HCT116 (cell line): ENCODE data around the gene MAP4K1. TPM values are rescaled to one million over a fixed set of nuclear protein-coding genes. Genes with fewer than 3 reads are reported as not detected.

Experiments used
- ATAC-seq: fragments of 200-7000 bp; cut with Tn5 transposase; 2 replicates; pipeline ENCODE4 v1.9.1; 2020; ENCODE audit warnings: mild to moderate bottlenecking, moderate library complexity
- BruUV-seq: library from RNA; stranded (reverse); fragments of 400-500 nt; replicated peaks from 2 replicates; lab custom pipeline; 2021; lab: Mats Ljungman, UMichigan
- CTCF ChIA-PET: fragments of 300-600 bp; sonication (Branson Sonifier 250); formaldehyde crosslinking; loops from one replicate; lab custom pipeline; 2021; ENCODE audit warnings: antibody characterized with exemption; lab: Charles Lee
- POLR2A ChIA-PET: fragments of 300-600, 350-600 bp; sonication (Branson Sonifier 250); formaldehyde crosslinking; loops from one replicate; lab custom pipeline; 2021; ENCODE audit warnings: antibody characterized with exemption; lab: Charles Lee
- RAD21 ChIA-PET, 2 experiments: fragments of 300-600 bp; sonication (Branson Sonifier 250); formaldehyde crosslinking; loops; one replicate each; lab custom pipeline; 2023; ENCODE audit warnings: low total read pairs in 2 of 2; ENCODE audit not compliant: uncharacterized antibody in 2 of 2, unreplicated experiment in 2 of 2, low non-redundant PET in 1 of 2; lab: Charles Lee
- DNase-seq: peaks from one replicate; pipeline ENCODE4 v3.0.0-alpha.2; 2010; ENCODE audit warnings: low read depth, low spot score
- H2AFZ ChIP-seq: fragments of 200-600 bp; shearing (Covaris generic), sonication (generic); 2 replicates; pipeline ENCODE4 v1.6.1; 2017; ENCODE audit warnings: low read depth, mixed run types, mixed read lengths, antibody characterized with exemption, low read length; ENCODE audit not compliant: poor library complexity, severe bottlenecking
- H3K27ac ChIP-seq: 2 replicates; pipeline ENCODE4 v1.5.1; 2012; ENCODE audit warnings: low read depth, low read length
- H3K27me3 ChIP-seq: fragments of 200-600 bp; sonication (generic); 2 replicates; pipeline ENCODE4 v1.6.1; 2016; ENCODE audit warnings: mixed run types, low read length, mixed read lengths; ENCODE audit not compliant: insufficient read depth
- H3K36me3 ChIP-seq, 2 experiments: fragments of 200-500 bp in 1 of 2; fragments of 200-600 bp in 1 of 2; sonication (Bioruptor generic) in 1 of 2; sonication (generic) in 1 of 2; 2 replicates each; pipeline versions ENCODE4 v1.5.1 to v1.6.1; 2014 to 2016; ENCODE audit warnings: low read length in 2 of 2, inconsistent platforms in 1 of 2, mixed read lengths in 1 of 2, mixed run types in 1 of 2; ENCODE audit not compliant: insufficient read depth in 2 of 2, control insufficient read depth in 1 of 2
- H3K4me1 ChIP-seq, 2 experiments: fragments of 200-600 bp in 1 of 2; sonication (generic) in 1 of 2; 2 replicates each; pipeline versions ENCODE4 v1.5.1 to v1.6.1; 2012 to 2017; ENCODE audit warnings: low read length in 2 of 2, inconsistent platforms in 1 of 2, mild to moderate bottlenecking in 1 of 2, mixed read lengths in 1 of 2, mixed run types in 1 of 2, moderate library complexity in 1 of 2; ENCODE audit not compliant: insufficient read depth in 2 of 2, control insufficient read depth in 1 of 2
- H3K4me2 ChIP-seq: fragments of 200-600 bp; sonication (generic); 2 replicates; pipeline ENCODE4 v1.6.1; 2017; ENCODE audit warnings: mixed run types, low read length, mixed read lengths
- H3K4me3 ChIP-seq, 2 experiments: fragments of 200-600 bp in 1 of 2; sonication (generic) in 1 of 2; replicated peaks in 1 of 2; 2 replicates each; pipeline ENCODE4 v1.5.1; 2011 to 2016; ENCODE audit warnings: low read length in 2 of 2, control low read depth in 1 of 2, low read depth in 1 of 2, mild to moderate bottlenecking in 1 of 2, mixed read lengths in 1 of 2, mixed run types in 1 of 2
- H3K79me2 ChIP-seq: fragments of 200-600 bp; sonication (generic); 2 replicates; pipeline ENCODE4 v1.6.1; 2017; ENCODE audit warnings: mild to moderate bottlenecking, mixed run types, low read length, moderate library complexity, mixed read lengths; ENCODE audit not compliant: insufficient read depth
- H3K9ac ChIP-seq: fragments of 200-600 bp; sonication (generic); 2 replicates; pipeline ENCODE4 v1.6.1; 2016; ENCODE audit warnings: low read length, mixed read lengths
- H3K9me2 ChIP-seq: fragments of 200-600 bp; sonication (generic), shearing (Covaris generic); 2 replicates; pipeline ENCODE4 v1.6.1; 2017; ENCODE audit warnings: mixed run types, mild to moderate bottlenecking, moderate library complexity; ENCODE audit not compliant: insufficient read depth
- H3K9me3 ChIP-seq, 2 experiments: fragments of 200-500 bp in 1 of 2; fragments of 200-600 bp in 1 of 2; sonication (Bioruptor generic) in 1 of 2; sonication (generic) in 1 of 2; 2 replicates each; pipeline ENCODE4 v1.6.1; 2014 to 2017; ENCODE audit warnings: low read length in 2 of 2, mixed read lengths in 2 of 2, inconsistent platforms in 1 of 2, low read depth in 1 of 2, mild to moderate bottlenecking in 1 of 2, mixed run types in 1 of 2, moderate library complexity in 1 of 2; ENCODE audit not compliant: control insufficient read depth in 1 of 2, insufficient read depth in 1 of 2
- H4K20me1 ChIP-seq: fragments of 200-600 bp; sonication (generic), shearing (Covaris generic); 2 replicates; pipeline ENCODE4 v1.6.1; 2017; ENCODE audit warnings: mixed run types, mild to moderate bottlenecking, moderate library complexity; ENCODE audit not compliant: insufficient read depth
- ATF3 ChIP-seq: IDR thresholded peaks from 2 replicates; pipeline ENCODE4 v1.6.1; 2012
- FOSL1 ChIP-seq: IDR thresholded peaks from 2 replicates; pipeline ENCODE4 v1.6.1; 2012; ENCODE audit warnings: low read depth
- JUND ChIP-seq: IDR thresholded peaks from 2 replicates; pipeline ENCODE4 v1.6.1; 2012
- POLR2AphosphoS5 ChIP-seq: IDR thresholded peaks from 2 replicates; pipeline ENCODE4 v1.6.1; 2011; ENCODE audit warnings: mild to moderate bottlenecking, low read depth, low read length, moderate library complexity
- RAD21 ChIP-seq: IDR thresholded peaks from 2 replicates; pipeline ENCODE4 v1.6.1; 2012; ENCODE audit warnings: low read depth, mild to moderate bottlenecking
- SIN3A ChIP-seq: IDR thresholded peaks from 2 replicates; pipeline ENCODE4 v1.6.1; 2012; ENCODE audit warnings: low read depth
- SP1 ChIP-seq: IDR thresholded peaks from 2 replicates; pipeline ENCODE4 v1.6.1; 2012; ENCODE audit warnings: low read depth
- ZFX ChIP-seq: fragments of 450-650 bp; IDR thresholded peaks from 2 replicates; pipeline ENCODE4 v1.6.1; 2017
- ZNF274 ChIP-seq: fragments of 200-500 bp; sonication (Bioruptor generic); IDR thresholded peaks from 2 replicates; pipeline ENCODE4 v1.6.1; 2014; ENCODE audit warnings: mild to moderate bottlenecking, low read depth, low read length, inconsistent platforms
- intact Hi-C: fragments of 100-400 bp; cut with micrococcal nuclease; formaldehyde crosslinking; loops from 2 replicates; pipeline ENCODE4 v1.10.0; 2022
- total RNA-seq: library from RNA; stranded (reverse); gene quantifications from one replicate; pipeline ENCODE4 v1.2.1, GENCODE V29; 2021; ENCODE audit not compliant: unreplicated experiment

MAP4K1 gene
- total RNA-seq, 1 experiment from 2014 or later = 9.1 TPM

GRCh38 chr19:38538793-38539528 lies 78.8 kb downstream of the MAP4K1 start:
- DNase-seq (no peak), ATAC-seq (no peak)
- Histone ChIP-seq H2AFZ (no peak overlapping the region), H3K9me2 (no peaks in the 10 kb centered on the region), H4K20me1 (no peaks in the 10 kb centered on the region), H3K27me3 (no peaks in the 10 kb centered on the region), H3K9me3 (peaks cover 13 to 18% of the 10 kb centered on the region in 2 experiments; a peak in 3 of 4 replicates), H3K4me1 (peaks cover 5 to 8% of the 10 kb centered on the region in 2 experiments; a peak in 3 of 4 replicates), H3K9ac (no peak overlapping the region), H3K36me3 (no peaks in the 10 kb centered on the region), H3K4me2 (no peak overlapping the region), H3K27ac (no peak overlapping the region), H3K79me2 (no peaks in the 10 kb centered on the region), H3K4me3 (no peak overlapping the region)
- BruUV-seq = no TSS peak
- TF ChIP-seq ATF3 (no peak), SIN3A (no peak), SP1 (no peak)
- intact Hi-C loops = no loop called here
- ChIA-PET CTCF (no interaction called here), POLR2A (no interaction called here), RAD21 (no interaction called here)

GRCh38 chr19:38538386-38538785 lies 79.4 kb downstream of the MAP4K1 start:
- no peaks in the 10 kb centered on the region for H3K9me2 ChIP-seq
- H3K4me2 ChIP-seq = no peak overlapping the region
- H4K20me1 ChIP-seq = no peaks in the 10 kb centered on the region
- no peaks in the 10 kb centered on the region for H3K36me3 ChIP-seq
- ATAC-seq (no peak), DNase-seq (no peak)
- ChIA-PET POLR2A (no interaction called here), CTCF (no interaction called here), RAD21 (no interaction called here)
- no peaks in the 10 kb centered on the region for H3K27me3 ChIP-seq
- H3K9ac ChIP-seq = no peak overlapping the region
- no peak overlapping the region for H3K27ac ChIP-seq
- H3K4me3 ChIP-seq = no peak overlapping the region
- H2AFZ ChIP-seq = no peak overlapping the region
- peaks cover 13 to 18% of the 10 kb centered on the region in 2 experiments; a peak in 3 of 4 replicates for H3K9me3 ChIP-seq
- TF ChIP-seq ZFX = no peak
- no peak for TF ChIP-seq ZNF274
- no peak for TF ChIP-seq FOSL1
- TF ChIP-seq SIN3A = no peak
- TF ChIP-seq POLR2AphosphoS5 = no peak
- no peak for TF ChIP-seq RAD21
- TF ChIP-seq SP1 = no peak
- no peak for TF ChIP-seq JUND
- H3K79me2 ChIP-seq = no peaks in the 10 kb centered on the region
- H3K4me1 ChIP-seq = peaks cover 1 to 2% of the 10 kb centered on the region in 2 experiments; a peak in 2 of 4 replicates
- no TSS peak for BruUV-seq
- intact Hi-C loops = no loop called here

Other genes starting within 250 kb of the MAP4K1 start
- gene PSMD8, start 243.4 kb downstream of the MAP4K1 start, total RNA-seq = 195 TPM
- 0.47 TPM for gene GGN, start 229.9 kb downstream of the MAP4K1 start, total RNA-seq
- gene SPRED3, start 229.3 kb downstream of the MAP4K1 start, total RNA-seq = 3.4 TPM
- gene FAM98C, start 214.9 kb downstream of the MAP4K1 start, total RNA-seq = 33.8 TPM
- not detected for gene RASGRP4, start 191.7 kb downstream of the MAP4K1 start, total RNA-seq
- gene RYR1, start 184.3 kb downstream of the MAP4K1 start, total RNA-seq = 4.1 TPM
- gene EIF3K, start 1.2 kb upstream of the MAP4K1 start, total RNA-seq = 313 TPM
- gene ACTN4, start 29.7 kb upstream of the MAP4K1 start, total RNA-seq = 651 TPM
- 8.8 TPM for gene CAPN12, start 126.5 kb upstream of the MAP4K1 start, total RNA-seq
- gene LGALS7, start 155.6 kb upstream of the MAP4K1 start, total RNA-seq = not detected
- 2.4 TPM for gene LGALS7B, start 171.2 kb upstream of the MAP4K1 start, total RNA-seq
- gene LGALS4, start 195.0 kb upstream of the MAP4K1 start, total RNA-seq = 0.86 TPM
- gene ECH1, start 213.8 kb upstream of the MAP4K1 start, total RNA-seq = 81.3 TPM
- gene HNRNPL, start 232.0 kb upstream of the MAP4K1 start, total RNA-seq = 551 TPM